LHCN-M2 (cell line): Measurements from ENCODE around the gene SHOC1. TPM values are rescaled to one million over a fixed set of nuclear protein-coding genes. Genes with fewer than 3 reads are reported as not detected.
A peak's percentile ranks its signal among the peaks of the same experiment; 100 is the strongest.
"Not testable (repeated sequence)": the region's sequence is repeated elsewhere in the genome, so short reads cannot be mapped to it uniquely, and the experiment has no call there.

Source experiments
- DNase-seq: peaks from one replicate; pipeline ENCODE4 v3.0.0-alpha.2; 2012; ENCODE audit warnings: low read depth
- polyA plus RNA-seq: library from polyadenylated mRNA; unstranded; fragments of >200 nt; gene quantifications from one replicate; pipeline ENCODE4 v1.2.1, GENCODE V29; 2012; ENCODE audit warnings: missing spikeins
- total RNA-seq: library from RNA; depleted of rRNA; stranded (reverse); fragments of >200 nt; gene quantifications from 2 replicates; pipeline ENCODE4 v1.2.3, GENCODE V29; 2014; rRNA removed

Gene SHOC1
- 0.26 TPM in 1 of 2 replicates, not detected in the other for total RNA-seq
- polyA plus RNA-seq = 0.04 TPM

DNA sequence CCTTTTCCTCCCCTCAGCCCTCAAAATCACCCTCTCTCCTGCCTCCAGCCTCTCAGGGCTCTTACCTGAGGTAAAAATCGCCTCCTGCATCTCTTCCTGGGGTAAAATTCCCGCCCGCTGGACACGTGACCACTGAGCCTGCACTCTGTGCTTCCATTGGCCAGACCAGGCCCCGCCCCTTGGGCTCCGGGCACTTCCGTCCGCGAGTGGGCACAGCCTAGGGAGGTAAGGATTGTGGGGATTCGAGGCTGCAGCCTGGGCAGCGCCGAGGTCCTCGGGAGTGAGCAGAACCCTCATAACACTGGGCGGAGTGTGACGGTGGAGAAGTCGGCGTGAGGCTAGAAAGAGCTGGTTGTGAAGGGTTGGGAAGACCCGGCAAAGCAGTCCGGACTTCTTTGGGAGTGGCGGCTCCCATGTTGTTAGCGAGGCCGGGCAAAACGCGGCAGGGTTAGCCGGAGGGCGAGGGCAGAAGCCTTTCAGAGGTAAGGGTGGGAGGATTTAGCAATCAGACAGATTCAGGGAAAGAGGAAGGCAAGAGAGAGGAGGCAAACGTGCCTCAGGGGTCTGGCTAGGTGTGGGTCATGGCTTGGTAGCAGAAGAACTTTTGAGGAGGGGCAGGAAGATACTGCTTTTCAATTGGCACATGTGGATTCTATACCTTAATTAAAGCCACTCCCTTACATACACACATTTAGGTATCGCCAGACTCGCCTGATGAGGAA is at the start of gene SHOC1:
TSS of gene SHOC1 (minus strand) at position 103 of the 722 bp plus-strand sequence. CDS start 3,519 bp downstream, outside the sequence.
- no peak for DNase-seq

GRCh38 chr9:111843971-111844370 is 49.2 kb upstream of the SHOC1 start:
- no peak for DNase-seq

DNA sequence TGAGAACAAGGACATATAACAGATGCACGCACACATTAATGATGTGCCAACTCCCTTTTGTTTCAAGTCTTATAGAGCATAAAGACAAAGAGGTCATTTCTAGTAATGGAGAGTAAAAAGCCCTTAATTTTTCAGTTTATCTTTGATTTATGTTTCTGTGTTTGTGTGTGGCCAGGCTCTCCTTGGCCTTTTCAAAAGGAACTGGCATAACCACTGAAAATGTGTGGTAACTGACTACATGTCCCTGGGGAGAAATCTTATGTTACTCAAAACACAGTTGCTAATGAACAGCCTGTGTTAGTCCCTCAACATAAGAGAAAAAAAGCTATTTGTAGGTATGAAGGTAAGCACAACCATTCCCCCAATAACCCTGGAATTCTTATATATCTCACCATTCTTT is 47.6 kb upstream of the SHOC1 start:
- peak; percentile 89 for DNase-seq

GRCh38 chr9:111840442-111840841 is 45.7 kb upstream of the SHOC1 start:
- no peak for DNase-seq

GRCh38 chr9:111839987-111840386 is 45.2 kb upstream of the SHOC1 start:
- no peak for DNase-seq

DNA sequence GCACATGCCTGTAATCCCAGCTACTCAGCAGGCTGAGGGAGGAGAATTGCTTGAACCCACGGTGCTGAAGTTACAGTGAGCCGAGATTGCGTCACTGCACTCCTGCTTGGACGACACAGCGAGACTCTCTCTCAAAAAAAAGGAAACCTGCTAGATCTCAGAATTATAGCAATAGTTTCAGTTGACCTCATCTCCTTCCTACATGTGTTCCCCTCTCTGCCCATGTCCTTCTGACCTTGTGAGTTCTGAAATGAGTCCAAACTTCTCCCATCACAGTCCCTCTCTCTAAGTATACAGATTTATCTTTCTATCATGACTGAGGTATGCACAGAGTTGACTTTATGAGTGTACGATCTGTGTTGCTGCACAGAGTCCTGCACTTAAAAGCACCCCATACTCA is 44.6 kb upstream of the SHOC1 start:
- DNase-seq = no peak

DNA sequence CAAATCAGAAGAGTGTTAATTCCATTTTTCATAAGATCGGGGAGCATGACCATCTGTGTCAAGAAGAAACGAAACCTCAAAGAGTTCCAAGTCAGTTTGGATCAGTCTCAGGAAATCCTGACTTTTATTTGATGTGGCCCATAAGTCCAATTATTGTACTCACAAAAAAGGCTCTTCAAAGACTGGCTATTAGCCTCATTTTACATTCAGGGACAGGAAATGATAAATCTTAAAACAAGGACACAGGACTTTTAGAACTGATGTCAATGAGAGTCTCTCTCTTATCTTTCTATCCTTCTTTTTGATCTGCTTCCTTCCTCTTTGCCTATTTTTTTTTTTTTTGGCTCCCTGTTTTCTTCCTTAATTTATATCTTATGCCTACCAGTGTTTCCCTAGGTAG is 43.7 kb upstream of the SHOC1 start:
- DNase-seq = no peak

DNA sequence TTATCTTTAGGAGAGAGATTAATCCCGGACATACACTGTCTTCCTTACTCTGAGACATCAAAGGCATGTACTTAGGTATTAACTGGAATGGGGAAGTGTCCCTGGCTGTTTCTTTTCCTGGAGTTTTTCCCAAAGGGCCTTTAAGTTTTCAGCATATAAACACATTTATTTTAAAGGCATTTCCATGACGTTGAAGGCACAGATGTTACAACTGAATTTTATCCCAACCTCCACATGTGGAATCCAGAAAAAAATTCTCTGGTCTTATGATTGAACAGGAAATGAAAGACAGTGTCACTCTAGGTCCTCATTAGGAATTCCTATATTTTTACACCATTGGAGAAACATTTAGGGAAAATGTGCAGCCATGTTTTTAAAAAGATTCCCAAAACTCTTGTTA is 41.6 kb upstream of the SHOC1 start:
- DNase-seq = no peak

GRCh38 chr9:111833941-111834340 is 39.2 kb upstream of the SHOC1 start:
- no peak for DNase-seq

- no peak for DNase-seq
Observed at GRCh38 chr9:111832449-111832848, 37.7 kb upstream of the SHOC1 start.

DNA sequence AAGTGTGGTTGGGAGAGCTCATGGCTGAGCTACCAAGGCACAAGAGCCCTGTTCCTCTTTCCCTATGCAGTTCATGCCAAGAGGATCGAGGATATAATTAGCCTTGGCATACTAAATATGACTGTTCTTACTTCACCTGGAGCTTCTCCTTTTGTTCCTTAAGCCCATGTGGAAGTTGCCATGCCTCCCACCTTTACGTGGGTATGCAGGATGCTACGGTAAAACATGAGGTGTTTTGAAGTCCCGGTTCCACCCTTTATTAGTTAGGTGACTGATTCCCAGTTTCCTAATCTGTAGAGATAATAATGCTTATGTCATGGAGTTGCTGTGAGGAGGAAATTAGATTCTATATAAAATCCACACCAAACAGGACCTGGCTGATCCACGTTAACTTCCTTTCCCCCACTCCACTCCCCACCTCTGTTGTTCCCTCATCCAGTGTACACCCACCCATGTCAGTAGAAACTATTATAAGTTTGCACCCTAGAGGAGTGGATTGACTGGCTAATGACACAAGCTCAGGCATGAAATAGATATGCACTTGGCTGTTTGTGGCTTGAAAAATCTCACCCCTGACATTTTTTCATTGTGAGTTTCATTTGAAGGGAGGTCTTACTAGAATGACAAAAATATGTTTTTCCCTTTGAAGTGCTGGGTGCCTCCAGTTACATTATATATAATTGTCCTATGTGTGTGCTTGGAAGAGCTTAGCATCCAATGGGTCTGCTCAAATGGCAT is 36.8 kb upstream of the SHOC1 start:
- DNase-seq = peak; percentile 45

DNA sequence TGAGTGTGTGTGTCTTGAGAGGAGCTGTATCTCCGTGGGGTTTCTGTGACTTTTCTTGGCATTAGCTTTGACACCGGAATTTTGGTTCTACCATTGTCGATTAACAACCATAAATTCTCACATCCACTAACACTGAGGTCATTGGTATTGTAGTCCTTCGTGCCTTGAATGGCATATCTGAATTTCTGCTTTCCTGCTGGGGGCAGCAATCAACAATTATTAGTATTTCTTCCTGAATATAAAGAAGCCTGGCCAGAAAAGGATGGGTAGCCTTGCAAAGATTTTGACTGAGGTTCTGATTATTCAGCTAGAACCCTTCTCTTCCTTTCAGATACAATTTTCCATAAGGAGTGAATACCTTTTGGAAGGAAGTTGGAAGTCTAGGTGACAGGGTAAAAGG is 33.5 kb upstream of the SHOC1 start:
- peak; percentile 55 for DNase-seq

DNA sequence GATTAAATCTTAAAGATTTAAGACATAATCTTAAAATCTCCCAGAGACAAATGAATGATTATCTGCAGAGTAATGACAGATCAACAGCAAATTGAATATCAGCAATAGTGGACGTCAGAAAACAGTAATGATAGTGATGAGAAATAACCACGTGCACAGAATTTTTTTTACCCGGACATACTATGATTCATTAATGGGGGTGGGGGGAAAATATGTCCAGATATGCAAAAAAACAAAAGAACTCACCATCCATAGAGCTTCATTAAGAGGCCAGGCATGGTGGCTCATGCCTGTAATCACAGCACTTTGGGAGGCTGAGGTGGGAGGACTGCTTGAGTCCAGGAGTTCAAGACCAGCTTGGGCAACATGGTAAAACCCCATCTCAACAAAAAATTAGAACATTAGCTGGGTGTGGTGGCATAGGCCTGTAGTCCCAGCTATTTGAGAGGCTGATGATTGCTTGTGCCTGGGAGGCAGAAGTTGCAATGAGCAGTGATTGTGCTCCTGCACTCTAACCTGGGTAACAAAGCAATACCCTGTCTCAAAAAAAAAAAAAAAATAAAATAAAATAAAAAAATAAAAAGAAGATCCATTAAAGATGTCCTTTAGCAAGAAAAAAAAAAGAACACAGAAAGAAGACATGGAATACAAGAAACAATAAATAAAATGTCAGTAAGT is 30.9 kb upstream of the SHOC1 start:
- DNase-seq = peak; percentile 60

GRCh38 chr9:111821006-111821528 is 26.3 kb upstream of the SHOC1 start:
- no peak for DNase-seq

GRCh38 chr9:111819360-111819759 is 24.6 kb upstream of the SHOC1 start:
- DNase-seq = no peak

DNA sequence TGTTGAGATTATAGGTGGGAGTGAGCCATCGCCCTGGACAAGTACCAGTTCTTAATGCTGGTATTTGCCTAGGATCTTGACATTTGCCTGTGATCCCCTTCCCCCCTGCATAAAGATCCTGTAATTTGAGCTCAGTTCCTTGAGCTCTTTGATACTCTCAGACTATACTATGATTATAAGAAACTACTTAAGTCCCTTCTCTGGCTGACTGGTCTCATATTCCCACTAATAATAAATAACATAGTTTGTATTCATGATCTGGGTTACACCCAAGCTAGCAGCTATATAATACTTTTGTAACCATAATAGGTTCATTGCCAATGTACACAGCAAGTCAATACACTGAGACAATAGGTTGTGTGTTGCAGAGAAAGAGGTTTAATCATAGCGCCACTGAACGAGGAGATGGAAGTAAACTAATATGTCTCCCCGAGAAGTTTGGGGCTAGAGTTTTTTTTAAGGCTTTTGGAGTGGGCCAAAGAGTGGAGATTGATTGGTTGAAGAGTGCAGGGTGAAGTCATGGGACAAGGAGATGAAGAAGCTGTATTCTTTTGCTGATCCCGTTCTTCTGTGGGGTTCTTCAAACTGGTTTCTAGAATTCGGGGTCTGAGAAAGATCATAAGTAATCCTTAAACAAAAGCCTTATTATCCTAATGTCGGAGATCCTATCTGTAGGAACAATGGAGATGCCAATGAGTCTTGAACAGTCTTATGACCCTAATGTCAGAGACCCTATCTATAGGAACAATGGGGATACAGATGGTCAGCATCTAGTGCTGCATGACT is 20.7 kb upstream of the SHOC1 start:
- DNase-seq = no peak

DNA sequence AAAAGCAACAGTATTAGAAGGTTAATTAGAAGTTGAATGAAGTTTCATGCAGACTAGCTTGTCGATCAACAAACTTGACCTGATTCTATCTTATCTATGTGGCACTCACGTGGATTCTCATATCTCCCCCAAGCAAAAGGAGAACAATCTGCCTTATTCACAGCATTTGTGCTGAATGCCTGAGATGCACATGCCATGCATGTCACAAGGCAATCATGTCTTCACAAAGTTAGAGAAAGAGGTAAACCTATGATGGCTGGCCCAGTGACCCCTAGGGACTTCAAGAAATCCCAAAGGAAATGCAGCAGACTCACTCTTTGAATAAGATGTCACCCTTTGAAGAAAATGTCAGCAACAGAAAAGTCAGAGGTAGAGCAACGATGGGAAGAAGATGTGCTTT is 17.6 kb upstream of the SHOC1 start:
- DNase-seq = no peak

- DNase-seq = no peak
Observed at GRCh38 chr9:111810908-111811307, 16.2 kb upstream of the SHOC1 start.

DNA sequence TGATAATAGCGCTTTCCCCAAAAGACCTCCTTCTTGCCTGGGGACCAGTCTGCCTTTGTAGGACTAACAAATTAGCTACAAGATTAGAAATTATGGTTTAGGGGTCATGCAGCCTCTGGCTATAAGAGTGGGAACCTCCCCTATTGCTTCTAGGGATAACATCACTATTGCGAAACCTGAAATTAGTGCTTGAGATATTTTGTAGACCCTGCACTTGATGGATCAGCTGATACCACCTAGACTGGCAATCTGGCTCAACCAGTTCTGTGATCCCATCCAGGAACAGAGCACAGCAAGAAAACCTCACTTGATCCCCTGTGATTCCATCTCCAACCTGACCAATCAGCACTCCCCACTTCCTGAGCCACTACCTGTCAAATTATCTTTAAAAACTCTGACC is 15.7 kb upstream of the SHOC1 start:
- not testable (repeated sequence) for DNase-seq

DNA sequence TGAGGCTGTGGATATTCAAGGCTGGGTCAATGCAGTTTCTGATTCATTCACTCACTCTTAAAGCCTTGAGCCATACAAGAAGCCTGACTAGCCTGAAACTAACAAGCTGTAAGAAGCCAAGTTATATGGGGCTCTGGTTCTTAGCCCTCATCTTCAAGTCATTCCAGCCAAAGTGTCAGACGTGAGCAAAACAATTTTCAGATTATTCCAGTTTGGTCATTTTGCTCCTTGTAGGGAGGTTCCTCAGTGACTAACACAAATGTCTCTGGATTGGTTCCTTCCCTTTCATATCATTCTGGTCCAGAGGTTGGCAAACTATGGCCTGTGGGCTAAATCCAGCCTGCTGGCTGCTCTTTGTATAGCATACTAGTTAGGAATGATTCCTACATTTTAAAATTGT is 12.5 kb upstream of the SHOC1 start:
- DNase-seq = peak; percentile 20

GRCh38 chr9:111806259-111806658 is 11.5 kb upstream of the SHOC1 start:
- DNase-seq = no peak
